GM12878 (cell line): ENCODE results near the gene CBX8. TPM values are rescaled to one million over a fixed set of nuclear protein-coding genes. Genes with fewer than 3 reads are reported as not detected.

ENCODE experiments used
- ATAC-seq: fragments of 200-7000 bp; cut with Tn5 transposase; 3 replicates; pipeline ENCODE4 v1.9.1; 2020; ENCODE audit warnings: mild to moderate bottlenecking, moderate library complexity
- BruUV-seq: library from RNA; stranded (reverse); fragments of 400-500 nt; replicated peaks from 2 replicates; lab custom pipeline; 2021; lab: Mats Ljungman, UMichigan
- CTCF ChIA-PET: fragments of 300-600 bp; sonication (Branson Sonifier 250); formaldehyde crosslinking; extraction: SDS; loops from one replicate; lab custom pipeline; 2021; ENCODE audit warnings: inconsistent platforms; lab: Yijun Ruan, JAX
- POLR2A ChIA-PET: fragments of 350-600 bp; formaldehyde crosslinking; extraction: SDS; loops from one replicate; lab custom pipeline; 2021; ENCODE audit warnings: inconsistent platforms; lab: Charles Lee
- RAD21 ChIA-PET: fragments of 300-600 bp; sonication (Branson Sonifier 250); formaldehyde crosslinking; loops from one replicate; lab custom pipeline; 2023; ENCODE audit warnings: antibody characterized with exemption; ENCODE audit not compliant: unreplicated experiment; lab: Charles Lee
- SMC1A ChIA-PET: fragments of 300-600 bp; sonication (Branson Sonifier 250); formaldehyde crosslinking; loops from one replicate; lab custom pipeline; 2023; ENCODE audit not compliant: unreplicated experiment, uncharacterized antibody; lab: Charles Lee
- DNase-seq: peaks from one replicate; pipeline ENCODE4 v3.0.0-alpha.2; 2011; ENCODE audit warnings: low read depth, low spot score
- FAIRE-seq: peaks from 3 replicates; lab custom pipeline; 2011; peaks lifted over from hg19 to GRCh38; lab: Jason Lieb, UNC
- H2AFZ ChIP-seq: 2 replicates; pipeline ENCODE4 v1.6.0; 2011; ENCODE audit warnings: low read depth, low read length, control low read depth; ENCODE audit not compliant: control insufficient read depth
- H3K27ac ChIP-seq: 2 replicates; pipeline ENCODE4 v1.5.1; 2011; ENCODE audit warnings: control low read depth; ENCODE audit not compliant: control insufficient read depth, insufficient read depth
- H3K27me3 ChIP-seq, 2 experiments: replicated peaks in 1 of 2; 2 replicates each; pipeline versions ENCODE4 v1.6.0 to v1.6.1; 2011; ENCODE audit warnings: low read length in 1 of 2; ENCODE audit not compliant: control insufficient read depth in 2 of 2, insufficient read depth in 2 of 2
- H3K36me3 ChIP-seq, 2 experiments: 2 replicates each; pipeline ENCODE4 v1.5.1; 2011; ENCODE audit warnings: low read length in 1 of 2; ENCODE audit not compliant: control insufficient read depth in 2 of 2, insufficient read depth in 2 of 2
- H3K4me1 ChIP-seq: 2 replicates; pipeline ENCODE4 v1.6.1; 2011; ENCODE audit warnings: mild to moderate bottlenecking, low read length, moderate library complexity, mixed read lengths; ENCODE audit not compliant: control insufficient read depth, insufficient read depth
- H3K4me2 ChIP-seq: 2 replicates; pipeline ENCODE4 v1.6.0; 2011; ENCODE audit warnings: control low read depth; ENCODE audit not compliant: control insufficient read depth, insufficient read depth
- H3K4me3 ChIP-seq: fragments of 200-600 bp; sonication (generic); 2 replicates; pipeline ENCODE4 v1.5.1; 2016
- H3K79me2 ChIP-seq: 2 replicates; pipeline ENCODE4 v1.6.0; 2011; ENCODE audit warnings: low read length; ENCODE audit not compliant: control insufficient read depth, insufficient read depth
- H3K9ac ChIP-seq: 2 replicates; pipeline ENCODE4 v1.8.0; 2011; ENCODE audit warnings: low read length, control low read depth, mixed read lengths; ENCODE audit not compliant: control insufficient read depth, insufficient read depth
- H3K9me3 ChIP-seq: replicated peaks from 3 replicates; pipeline ENCODE4 v1.5.1; 2011; ENCODE audit warnings: mild to moderate bottlenecking, low read length; ENCODE audit not compliant: control insufficient read depth, insufficient read depth
- H4K20me1 ChIP-seq: 2 replicates; pipeline ENCODE4 v1.6.0; 2011; ENCODE audit not compliant: control insufficient read depth, insufficient read depth
- CUX1 ChIP-seq: IDR thresholded peaks from 2 replicates; pipeline ENCODE4 v1.6.1; 2012; ENCODE audit warnings: improper control_type of control experiment, low read depth, low read length; ENCODE audit not compliant: insufficient replicate concordance
- EZH2 ChIP-seq: IDR thresholded peaks from 2 replicates; pipeline ENCODE4 v1.6.1; 2012; ENCODE audit warnings: low read depth, mild to moderate bottlenecking, control low read depth, inconsistent platforms, low read length, borderline replicate concordance; ENCODE audit not compliant: control insufficient read depth
- WGBS: methylation state at CpG from one replicate; pipeline ENCODE4 v1.1.6; 2016; ENCODE audit warnings: low lambda C conversion rate; ENCODE audit not compliant: insufficient replicate concordance, insufficient coverage; ENCODE audit errors: missing lambda C conversion rate; 5-methylcytosine and 5-hydroxymethylcytosine counted together
- in situ Hi-C: fragments of 300-500 bp; cut with MboI; formaldehyde crosslinking; loops from 9 replicates; pipeline ENCODE4 v1.14.3; 2018; ENCODE audit warnings: mixed read lengths
- intact Hi-C: fragments of 100-400 bp; cut with micrococcal nuclease; formaldehyde crosslinking; loops from one replicate; pipeline ENCODE4 v1.14.2; 2022; ENCODE audit not compliant: unreplicated experiment
- polyA plus RNA-seq, 11 experiments: library from polyadenylated mRNA; depleted of rRNA in 4 of 11; unstranded in 6 of 11; stranded (reverse) in 5 of 11; fragments of >200 nt; fragmentation: Nextera tagmentation in 4 of 11; fragmentation: Illumina TruSeq in 1 of 11; extraction: Ambion mirVana in 4 of 11; extraction: Trizol in 1 of 11; gene quantifications; 1 replicate in 1 of 11; 2 replicates in 10 of 11; pipeline versions ENCODE4 v1.2.1 to v1.2.3, GENCODE V29; 2011 to 2016; ENCODE audit warnings: inconsistent platforms in 2 of 11, missing spikeins in 2 of 11, low read depth in 1 of 11
- total RNA-seq, 4 experiments: library from RNA; depleted of rRNA in 3 of 4; stranded (reverse); fragments of >200 nt in 3 of 4; fragmentation: Illumina TruSeq in 1 of 4; extraction: Trizol in 1 of 4; gene quantifications; 2 replicates each; pipeline versions ENCODE4 v1.2.1 to v1.2.3, GENCODE V29; 2013 to 2021

Gene CBX8
- total and polyA plus RNA-seq, 10 of the 15 experiments (the other 5 are each of a cell fraction or from before 2014, with no cell fraction given), result 0.03 to 6.7 (median 1.9) TPM

GRCh38 chr17:79802039-79802735 is 5.3 kb upstream of the CBX8 start:
- Histone ChIP-seq H3K9ac (no peak overlapping the region), H3K79me2 (no peaks in the 10 kb centered on the region), H4K20me1 (no peaks in the 10 kb centered on the region), H3K4me3 (no peak overlapping the region), H3K27ac (no peak overlapping the region), H3K9me3 (no peaks in the 10 kb centered on the region; the same call in 2 of the 3 replicates), H3K4me1 (peaks cover 55% of the 10 kb centered on the region), H3K27me3 (peaks cover 26 to 52% of the 10 kb centered on the region in 2 experiments), H3K36me3 (no peaks in the 10 kb centered on the region), H3K4me2 (no peak overlapping the region), H2AFZ (no peak overlapping the region)
- intact Hi-C loops, result loop anchor here (5.0 kb wide), 1 partner anchor 35 kb away; the partner anchor contains the start of gene CBX4
- FAIRE-seq, result no peak
- ChIA-PET RAD21 (interaction anchor here (0.8 kb wide), 1 partner anchor 8 kb away, joined by 3 read pairs; no protein-coding TSS in a partner anchor), POLR2A (interaction anchor here (0.6 kb wide), 1 partner anchor 398 kb away, joined by 5 read pairs; no protein-coding TSS in a partner anchor), CTCF (interaction anchor here (1.2 kb wide), 1 partner anchor 25 kb away, joined by 3 read pairs; no protein-coding TSS in a partner anchor), SMC1A (no interaction called here)
- in situ Hi-C loops, result no loop called here
- no peak for ATAC-seq
- DNase-seq, result no peak
- no TSS peak for BruUV-seq
- 27% methylated on average over 11 of the region's 11 CpGs for WGBS
- TF ChIP-seq EZH2 (0 out of 2 replicates have a peak, but pooled peaks have one; percentile 20), CUX1 (no peak)
